Right hindlimb (tissue), 1 donor: ENCODE results near the gene FHIT.

Source experiments
- DNase-seq: peaks from one replicate; pipeline ENCODE4 v3.0.0-alpha.2; 2018

FHIT gene

DNA sequence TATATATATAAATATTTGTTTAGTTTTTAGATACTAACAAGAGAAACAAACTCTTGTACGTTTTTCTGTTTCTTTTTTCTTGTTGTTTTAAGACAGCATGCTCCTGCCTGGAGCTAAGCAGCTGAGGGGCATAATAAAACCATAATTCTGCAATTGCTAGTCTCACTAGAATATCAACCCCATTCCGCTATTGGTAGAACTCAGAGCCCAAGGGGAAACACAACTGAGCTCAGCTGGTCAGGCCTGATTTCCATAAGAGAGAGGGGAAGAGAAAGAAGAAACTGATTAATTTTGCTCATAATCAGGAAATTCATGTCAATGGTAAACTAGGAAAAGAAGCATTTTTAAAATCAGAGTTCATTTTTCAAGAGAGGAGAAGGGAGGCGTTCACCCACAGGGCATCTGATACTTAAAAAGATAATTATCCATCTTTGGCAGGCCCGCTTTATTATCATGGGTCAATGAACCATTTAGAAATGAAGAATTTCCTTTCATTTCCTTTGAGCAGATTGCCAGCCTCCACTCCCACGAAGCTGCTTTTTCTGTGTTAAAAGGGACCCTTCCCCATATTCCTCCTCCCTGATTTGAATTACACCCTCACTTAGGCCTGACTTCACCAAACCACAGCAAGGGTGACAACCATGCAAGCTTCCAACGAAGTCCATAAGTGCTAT is 1236.1 kb downstream of the FHIT start:
- DNase-seq, result no peak

DNA sequence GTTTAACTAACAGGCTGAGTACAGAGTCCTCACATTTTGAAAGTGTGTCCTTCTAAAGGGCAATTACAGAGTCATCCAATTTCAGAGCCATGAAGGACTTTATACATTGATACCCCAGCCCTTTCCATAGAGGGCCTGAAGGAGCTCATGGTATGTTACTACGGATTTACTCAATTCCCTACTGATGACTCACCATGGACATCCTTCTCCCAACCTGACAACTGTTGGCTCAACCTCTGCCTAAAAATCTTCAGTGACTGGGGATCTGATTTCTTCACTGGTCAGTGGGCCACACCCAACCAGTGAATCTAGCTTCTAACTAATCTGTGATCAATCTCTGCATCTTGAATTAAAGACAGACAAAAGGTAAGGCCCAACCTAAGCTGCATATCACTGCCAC is 1238.0 kb downstream of the FHIT start:
- DNase-seq, result no peak

DNA sequence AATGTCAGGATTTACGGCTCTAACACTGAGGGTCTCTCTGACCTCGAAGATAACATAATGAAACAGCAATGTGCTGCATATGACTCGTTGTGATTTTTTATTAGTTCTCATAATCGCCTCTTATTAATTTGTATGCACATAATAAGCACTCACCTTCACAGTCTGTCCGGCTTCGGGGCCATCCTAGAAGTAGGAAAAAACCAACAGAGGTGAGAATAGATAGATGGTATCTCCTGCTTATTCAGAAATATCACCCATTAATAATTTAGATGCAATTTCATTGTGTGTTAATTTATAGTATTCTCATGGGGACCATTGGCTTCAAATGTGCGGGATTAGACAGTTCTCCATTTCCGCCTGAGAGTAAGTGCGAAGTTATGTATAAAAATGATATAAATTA is 1240.0 kb downstream of the FHIT start:
- no peak for DNase-seq

DNA sequence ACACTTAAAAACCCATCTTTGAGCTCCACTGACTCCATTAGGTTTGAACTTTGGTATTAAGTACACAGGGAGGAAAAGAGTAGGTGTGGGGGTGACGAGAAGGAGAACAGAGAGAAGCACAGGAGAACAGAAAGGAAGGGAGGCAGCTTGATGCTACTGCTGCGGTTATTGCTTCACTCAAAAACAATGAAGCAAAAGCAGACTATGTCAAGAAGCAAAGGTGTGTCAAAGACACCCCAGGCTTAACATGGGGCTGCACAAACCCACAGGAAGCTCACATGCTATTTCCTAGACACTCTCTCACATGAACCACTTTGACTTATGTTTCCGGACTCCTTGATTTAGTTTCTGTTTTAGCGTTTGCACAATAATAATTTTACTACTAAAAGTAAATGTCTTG is 1240.5 kb downstream of the FHIT start:
- no peak for DNase-seq

DNA sequence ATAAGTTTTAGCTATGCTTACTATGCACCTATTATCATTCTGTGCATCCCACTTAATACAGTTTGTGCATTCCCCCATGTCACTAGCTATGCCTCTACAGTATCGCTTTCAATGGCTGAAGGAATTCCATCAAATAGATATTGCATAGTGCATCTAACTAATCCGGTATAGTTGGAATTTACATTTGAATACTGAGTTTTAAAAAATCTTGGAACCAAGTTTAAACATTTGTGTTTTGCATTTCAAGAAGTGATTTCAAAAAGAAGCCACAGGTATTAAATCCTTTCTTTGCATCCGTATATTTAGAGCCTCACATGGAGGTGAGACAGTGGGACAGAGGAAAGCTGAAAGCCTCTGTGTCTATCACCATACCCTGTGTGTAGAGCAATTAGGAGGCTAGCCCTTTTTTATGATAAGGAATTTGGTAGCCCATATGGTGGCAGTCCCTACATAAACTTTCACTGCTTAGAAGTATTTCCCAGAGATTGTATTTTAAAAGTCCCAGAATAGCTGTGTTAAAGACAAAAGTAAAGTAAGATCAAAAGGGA is 1241.2 kb downstream of the FHIT start:
- no peak for DNase-seq

DNA sequence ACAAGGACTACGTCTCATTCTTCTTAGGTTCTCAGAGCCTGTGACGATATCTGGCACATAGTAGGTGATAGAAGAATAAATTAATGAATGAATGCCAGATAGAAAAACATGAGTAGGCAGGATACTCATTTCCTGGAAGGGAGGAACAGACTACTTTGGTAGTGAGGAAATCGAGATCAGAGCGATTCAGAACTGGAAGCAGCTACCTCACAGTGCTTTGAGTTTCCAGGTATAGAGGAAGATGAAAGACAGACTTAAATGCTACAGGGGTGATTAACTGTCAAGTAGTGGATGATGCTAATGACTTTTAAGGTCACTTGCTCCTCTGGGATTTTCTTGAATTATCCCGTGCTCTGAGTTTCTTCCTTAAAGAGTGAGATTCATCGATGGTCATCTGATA is 1249.9 kb downstream of the FHIT start:
- DNase-seq, result no peak

DNA sequence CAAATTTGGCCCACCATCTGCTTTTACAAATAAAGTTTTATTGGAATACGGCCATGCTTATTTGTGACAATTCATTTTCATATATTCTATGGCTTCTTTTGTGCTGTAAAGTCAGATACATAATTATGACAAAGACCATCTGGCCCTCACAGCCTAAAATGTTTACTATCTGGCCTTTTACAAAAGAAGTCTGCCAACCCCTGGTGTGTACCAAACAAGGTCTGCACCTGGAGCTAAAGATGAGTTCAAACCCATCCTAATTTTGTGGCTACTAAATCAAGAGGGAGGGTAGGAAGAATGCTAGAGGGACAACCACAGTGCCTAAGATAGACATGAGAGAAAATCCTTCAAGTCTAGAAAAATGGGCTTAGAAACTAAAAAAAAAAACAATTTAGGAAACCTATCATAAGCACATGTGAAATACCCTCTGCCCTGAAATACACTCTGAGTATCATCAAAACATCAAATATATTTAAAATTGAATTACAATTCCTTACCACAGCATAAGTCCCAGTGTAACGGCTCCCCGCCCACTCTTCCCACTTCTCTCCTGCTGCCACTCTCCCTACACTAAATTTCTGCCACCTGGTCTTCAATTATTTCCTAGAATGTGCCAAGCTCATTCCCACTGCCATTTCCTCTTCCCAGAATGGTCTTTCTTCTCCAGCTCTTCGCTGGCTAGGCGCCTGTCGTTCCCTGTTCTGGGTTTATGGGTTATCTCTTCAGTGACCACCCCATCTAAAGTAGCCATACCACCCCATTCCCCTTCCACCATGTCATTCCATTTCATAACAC is 1250.7 kb downstream of the FHIT start:
- DNase-seq, result no peak

DNA sequence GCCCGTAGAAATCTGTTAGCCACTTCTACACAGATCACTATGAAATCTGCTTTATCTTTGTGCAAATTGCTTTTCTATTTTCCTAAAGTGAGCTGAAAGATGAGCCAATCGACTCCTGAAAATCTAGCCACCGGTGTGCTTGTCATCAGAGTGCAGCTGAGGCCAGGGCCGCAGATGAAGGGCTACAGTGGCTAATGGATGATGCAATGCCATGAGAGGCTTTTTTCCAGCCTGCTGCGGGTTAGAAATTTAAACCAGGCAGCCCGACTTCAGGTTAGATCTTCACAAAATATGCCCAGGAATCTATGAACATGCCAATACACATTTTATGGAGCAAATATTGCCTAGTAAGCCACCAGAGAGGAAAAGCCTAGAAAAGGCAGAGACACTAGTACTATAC is 1253.2 kb downstream of the FHIT start:
- DNase-seq, result no peak

DNA sequence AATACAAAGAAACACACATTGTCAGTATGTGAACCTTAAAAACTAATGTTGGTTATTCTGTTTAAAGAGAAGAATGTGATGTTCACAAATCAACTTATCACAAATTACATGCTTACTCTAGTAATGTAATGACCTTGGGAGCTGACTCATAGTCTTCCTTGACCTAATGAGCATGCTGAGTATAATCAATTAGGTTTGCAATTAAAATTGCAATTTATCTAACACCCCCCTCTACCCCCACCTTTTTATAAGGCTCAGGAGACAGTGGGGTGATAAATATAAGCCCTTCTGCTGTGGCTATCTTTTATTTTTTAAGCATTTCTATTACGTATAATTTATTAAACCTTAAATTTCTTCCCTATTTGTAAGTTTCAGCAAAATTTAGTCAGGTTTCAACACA is 1253.7 kb downstream of the FHIT start:
- DNase-seq, result no peak

DNA sequence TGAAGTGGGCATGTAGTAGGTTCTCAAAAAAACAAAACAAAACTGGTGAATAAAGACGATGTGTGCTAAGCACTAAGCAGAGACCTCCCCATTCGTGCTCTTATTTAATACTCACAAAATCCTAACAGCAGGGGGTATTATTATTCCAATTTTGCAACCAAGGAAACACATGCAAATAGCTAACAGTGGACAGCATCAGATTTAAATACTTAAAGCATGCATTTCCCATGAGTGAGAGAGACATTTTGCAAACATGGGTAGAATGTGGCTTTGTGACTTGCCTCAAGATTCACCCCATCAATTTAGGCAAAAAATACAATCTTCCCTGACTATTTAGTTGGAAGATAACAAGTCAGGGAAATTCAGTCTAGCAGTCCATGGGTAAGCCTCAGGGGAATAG is 1255.2 kb downstream of the FHIT start:
- DNase-seq, result no peak

DNA sequence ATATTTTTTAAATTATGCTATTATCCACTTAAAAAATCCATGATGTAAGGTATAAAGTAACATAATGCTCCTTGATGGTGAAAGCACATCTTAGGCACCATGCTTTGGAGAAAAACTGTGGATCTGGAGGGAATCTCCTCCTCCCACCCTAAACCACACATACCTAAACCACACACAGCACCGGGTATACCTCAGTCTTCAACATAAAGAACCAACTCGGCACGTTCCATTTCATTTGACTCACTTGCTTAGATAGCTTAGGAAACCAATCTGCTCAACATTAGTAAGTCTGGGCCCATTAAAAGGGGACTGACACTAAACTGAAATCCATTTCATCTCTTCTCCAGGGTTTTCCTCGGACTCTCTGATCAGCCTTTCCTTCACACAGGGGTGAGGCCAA is 1255.7 kb downstream of the FHIT start:
- no peak for DNase-seq

DNA sequence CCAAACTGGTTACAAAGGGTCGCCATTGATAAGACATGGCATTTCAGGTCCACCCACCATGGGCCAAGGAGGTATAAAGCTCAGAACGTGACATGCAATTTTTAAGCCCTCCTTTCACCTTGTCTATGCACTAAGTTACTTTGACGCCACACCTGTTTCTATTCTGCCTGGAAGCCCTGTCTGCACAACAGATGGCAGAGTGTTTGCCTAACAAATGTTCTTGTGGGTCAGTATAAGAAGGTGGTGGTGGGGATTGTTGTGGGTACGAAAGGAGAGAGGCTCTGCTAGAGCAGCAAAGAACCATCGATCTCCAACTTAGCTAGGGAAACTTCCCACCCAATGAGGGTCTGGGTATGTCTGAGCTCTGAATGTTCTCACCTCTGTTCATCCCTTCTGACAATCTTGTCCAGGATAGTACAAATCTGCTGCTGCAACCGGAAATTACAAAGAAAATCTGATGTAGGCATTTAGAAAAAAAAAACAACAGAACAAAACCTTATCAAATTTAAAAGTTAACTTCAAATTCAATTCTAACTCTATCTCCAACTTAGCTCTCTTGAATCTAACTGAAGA is 1256.4 kb downstream of the FHIT start:
- no peak for DNase-seq

DNA sequence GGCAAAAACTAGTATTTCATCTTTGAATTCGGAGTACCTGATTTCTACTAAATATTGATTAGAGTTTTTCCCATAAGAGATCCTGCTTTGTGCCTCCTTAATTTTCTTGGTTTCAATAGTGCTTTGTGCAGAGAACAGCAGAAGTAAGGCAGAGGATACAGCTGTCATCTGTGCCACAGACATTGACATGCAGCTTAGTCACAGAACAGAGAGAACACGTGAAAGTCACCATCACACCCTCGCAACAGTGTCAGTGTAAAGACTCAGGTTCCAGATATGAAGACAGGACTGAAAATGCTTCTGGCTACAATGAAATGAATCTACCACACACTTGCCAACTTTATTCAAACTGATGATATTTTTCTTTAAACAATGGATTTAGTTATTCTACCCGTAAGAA is 1258.7 kb downstream of the FHIT start:
- no peak for DNase-seq

DNA sequence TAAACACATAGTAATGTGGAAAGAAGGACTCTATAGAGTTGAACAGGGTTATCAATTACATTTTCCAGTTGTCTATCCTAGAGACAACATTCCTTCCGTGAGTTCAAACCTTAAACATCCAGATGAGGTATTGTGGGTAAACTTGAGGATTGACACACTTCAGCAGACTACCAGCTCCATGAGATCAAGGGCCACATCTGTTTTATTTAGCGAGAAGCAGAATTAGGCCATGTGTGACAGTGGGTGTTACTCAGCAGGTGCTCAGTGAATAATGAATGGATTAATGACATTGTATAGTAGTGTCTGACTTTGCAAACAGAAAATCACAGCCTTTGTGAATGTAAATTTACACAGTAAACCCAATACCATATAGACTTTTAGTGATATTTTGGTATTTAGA is 1260.3 kb downstream of the FHIT start:
- DNase-seq, result no peak

DNA sequence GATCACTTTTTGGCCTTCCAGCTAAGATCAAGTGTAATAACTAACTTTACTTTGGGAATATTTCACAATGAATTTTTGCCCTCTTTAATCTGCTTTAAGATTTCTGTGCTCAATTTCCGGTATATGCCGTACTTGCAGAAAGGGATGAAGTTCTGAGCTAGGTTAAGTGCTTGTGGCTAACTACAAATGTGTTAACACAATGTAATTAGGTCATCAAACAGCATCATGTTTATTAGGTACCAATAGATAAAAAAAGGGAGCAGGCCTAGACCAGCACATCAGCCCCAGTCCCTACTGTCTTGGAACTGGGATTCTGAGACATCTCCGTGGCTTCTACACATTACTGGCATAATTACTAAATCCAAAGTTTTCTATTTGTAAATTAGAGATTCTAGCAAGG is 1268.7 kb downstream of the FHIT start:
- DNase-seq, result no peak

DNA sequence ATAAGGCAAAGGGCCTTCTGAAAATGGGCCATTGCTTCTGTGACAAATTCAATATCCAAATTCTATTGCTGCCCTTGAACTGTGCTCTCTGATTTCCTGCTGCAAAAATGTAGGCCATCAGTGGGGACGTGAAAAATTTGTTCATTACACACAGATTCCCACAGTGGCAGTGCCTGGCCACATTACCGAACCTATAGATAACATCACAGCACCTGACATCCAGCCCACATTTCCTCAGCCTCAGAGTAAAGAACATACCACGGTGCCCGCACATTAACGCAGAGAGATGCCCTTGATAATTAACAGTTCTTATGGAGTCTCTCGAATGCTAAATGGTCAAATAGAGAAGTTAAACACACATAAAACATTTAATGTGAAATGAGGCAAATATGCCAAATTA is 1269.9 kb downstream of the FHIT start:
- DNase-seq, result no peak

DNA sequence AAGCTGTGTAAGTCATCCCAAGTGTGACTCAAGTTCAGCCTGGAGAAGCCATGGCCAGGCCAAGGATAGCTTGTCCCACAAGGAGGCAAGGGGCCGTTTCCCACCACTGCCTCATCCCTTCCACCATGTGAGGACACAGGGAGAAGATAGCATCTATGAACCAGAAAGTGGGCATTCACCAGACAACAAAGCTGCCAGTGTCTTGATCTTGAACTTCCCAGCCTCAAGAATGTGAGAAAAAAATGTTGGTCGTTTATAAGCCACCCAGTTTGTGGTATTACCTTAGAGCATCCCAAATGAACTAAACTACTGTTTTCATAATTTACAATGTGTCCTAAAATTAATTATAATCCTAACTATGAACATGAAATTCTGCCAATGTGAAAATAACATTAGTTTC is 1270.7 kb downstream of the FHIT start:
- no peak for DNase-seq

DNA sequence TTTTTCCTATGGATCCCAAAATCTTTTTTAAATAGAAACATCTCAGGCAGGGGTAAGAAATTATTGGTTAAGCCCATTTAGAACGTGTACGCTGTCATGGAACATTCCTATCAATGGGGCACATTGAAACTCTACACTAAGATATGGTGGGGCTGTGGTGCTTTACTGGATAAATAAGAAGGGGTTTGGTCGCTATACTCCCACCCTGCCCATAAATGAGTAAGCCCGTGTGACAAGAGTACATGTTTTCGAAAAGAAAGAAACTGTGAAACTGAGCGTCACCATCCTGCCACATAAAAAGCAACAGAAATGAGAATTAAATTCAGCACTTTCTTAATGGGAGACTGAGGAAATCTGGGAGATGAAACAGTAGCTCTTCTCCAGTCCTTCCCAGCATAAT is 1271.7 kb downstream of the FHIT start:
- DNase-seq, result no peak

DNA sequence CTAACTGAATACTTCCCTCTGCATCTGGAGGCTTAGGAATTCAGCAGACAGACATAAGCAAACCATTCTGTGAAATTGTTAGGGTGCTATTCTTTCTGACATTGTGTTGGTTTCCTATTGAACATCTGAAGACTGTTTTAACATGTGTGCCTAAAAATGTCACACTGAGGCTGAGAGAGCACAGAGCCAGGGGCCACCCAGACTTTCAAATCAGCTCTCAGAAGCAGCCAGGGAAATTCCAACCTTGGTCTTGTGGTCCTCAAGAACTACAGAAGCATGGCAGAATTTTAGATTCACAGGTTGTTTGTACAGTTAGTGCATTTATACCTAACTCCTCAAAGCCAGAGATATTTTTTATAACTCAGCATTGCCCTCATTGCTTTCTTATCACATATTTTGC is 1272.3 kb downstream of the FHIT start:
- DNase-seq, result no peak

DNA sequence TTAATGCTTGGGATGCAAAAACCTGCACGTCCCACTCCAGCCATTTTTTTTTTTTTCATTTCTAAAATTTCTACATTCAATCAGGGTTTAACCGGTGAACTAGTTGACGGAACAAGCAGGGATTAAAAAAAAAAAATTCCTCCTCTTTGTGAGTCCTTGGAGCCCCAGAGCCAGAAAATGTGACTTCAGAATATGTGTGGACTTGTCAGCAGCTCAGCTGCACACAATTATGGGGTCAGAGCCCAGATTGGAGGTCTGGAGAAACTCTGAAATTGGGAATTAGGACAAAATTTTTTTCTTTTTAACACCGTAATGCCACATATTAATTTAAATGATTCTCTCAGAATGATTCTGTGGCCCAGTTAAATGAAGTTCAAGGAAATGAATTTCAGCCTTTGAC is 1280.5 kb downstream of the FHIT start:
- no peak for DNase-seq

DNA sequence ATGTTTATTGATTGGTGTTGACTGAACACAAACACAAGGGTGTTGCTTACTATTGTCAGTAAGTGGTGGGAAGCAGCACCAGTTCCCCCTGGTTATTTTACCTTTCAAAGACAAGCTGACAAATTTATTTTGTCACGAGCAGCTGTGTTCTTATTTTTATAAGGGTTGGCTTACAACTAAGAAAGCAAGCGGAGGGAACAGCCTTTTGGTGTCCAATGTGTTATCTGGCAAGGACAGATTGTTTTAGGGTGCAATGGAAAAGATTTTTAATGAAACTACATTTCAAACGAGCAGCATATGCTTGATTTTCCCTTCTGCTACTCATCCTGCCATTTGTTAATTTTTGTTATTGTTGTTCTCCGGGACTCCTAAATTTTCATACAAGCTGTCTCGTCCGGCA is 1280.9 kb downstream of the FHIT start:
- DNase-seq, result no peak

DNA sequence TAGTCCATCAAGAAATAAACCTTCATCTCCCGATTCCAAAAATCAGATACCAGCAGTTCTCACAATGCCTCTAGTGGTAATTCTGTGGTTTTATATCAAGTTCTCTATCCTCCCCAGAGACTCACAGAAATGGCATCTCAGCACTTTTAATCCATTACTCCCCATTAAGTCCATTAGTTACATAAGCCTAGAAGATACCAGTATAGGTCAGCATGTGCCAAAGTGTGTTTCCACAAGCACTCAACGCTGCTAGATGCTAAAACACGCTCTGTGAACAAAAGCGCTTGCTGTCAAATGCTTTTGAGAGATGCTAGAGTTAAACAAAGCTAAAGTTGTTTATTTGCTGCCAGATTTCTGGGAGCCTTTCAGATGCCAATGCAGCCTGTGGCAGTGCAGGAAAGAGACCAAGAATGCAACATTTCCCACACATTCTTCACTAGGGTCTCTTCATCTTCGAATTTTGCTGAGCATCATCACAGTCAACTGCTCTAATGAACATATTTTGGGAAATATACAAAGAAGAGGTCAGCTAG is 1282.7 kb downstream of the FHIT start:
- DNase-seq, result no peak

DNA sequence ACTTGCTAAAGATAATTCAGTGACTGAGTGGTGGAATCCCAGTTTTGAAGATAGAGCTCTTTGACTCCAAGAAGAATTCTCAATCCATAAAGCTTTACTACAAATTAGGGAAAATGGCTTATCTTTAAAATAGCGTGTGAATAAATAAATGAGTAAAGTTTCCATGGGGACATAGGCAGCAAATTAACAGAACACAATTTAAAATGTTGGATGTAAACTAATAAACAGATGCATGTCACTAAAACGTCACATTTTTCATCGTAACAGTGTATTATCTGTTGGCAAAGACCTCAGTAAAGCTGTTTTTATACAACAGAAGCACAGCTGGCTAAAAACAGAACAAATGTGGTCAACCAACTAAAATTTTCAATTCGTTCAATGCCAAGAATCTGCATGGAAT is 1287.6 kb downstream of the FHIT start:
- DNase-seq, result no peak

DNA sequence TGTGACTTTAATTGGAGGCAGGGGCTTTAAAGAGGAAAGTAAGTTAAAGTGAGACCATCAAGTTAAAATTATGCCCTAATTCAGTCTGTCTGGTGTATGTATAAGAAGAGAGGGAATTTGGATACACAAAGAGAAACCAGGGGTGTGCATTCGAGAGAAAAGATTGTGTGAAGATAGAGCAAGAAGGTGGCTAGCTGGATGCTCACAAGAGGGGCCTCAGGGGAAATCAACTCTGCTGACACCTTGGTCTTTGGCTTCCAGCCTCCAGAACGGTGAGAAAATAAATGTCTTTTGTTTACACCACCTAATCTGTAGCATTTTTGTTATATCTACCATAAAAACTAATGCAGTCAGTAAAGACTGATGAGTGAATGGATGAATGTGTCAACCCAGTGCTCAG is 1294.1 kb downstream of the FHIT start:
- DNase-seq, result no peak
